ENCODE results near the gene GORASP1. TPM values are rescaled to one million over a fixed set of nuclear protein-coding genes. Genes with fewer than 3 reads are reported as not detected.

GORASP1 gene
- total RNA-seq, 2 donors from 2014 or later, result 47.4 to 48.9 TPM

GRCh38 chr3:39112113-39112512, 4.7 kb upstream of the GORASP1 start:
- no peaks in the 10 kb centered on the region for H3K4me1 ChIP-seq (ENCODE audit: control insufficient read depth, insufficient read depth, low read length)
- no peak overlapping the region for H3K9ac ChIP-seq (ENCODE audit: extremely low read depth, low read length, poor library complexity, severe bottlenecking)
- no peaks in the 10 kb centered on the region for H3K36me3 ChIP-seq (ENCODE audit: control insufficient read depth, insufficient read depth, low read length)
- no peaks in the 10 kb centered on the region for H3K36me3 Mint-ChIP-seq (ENCODE audit: low read depth)
- no peaks in the 10 kb centered on the region for H3K9me3 ChIP-seq (ENCODE audit: control insufficient read depth, low read length)
- no peak overlapping the region for H3K4me3 Mint-ChIP-seq
- H3K9me3 Mint-ChIP-seq, result no peaks in the 10 kb centered on the region
- peaks cover 7% of the 10 kb centered on the region for H3K4me1 Mint-ChIP-seq
- H3K27ac Mint-ChIP-seq, result no peak overlapping the region
- peaks cover 6% of the 10 kb centered on the region for H3K27me3 Mint-ChIP-seq (ENCODE audit: insufficient read depth)
- no peak overlapping the region for H3K4me3 ChIP-seq (ENCODE audit: low read length)
- 85 to 88% methylated on average over 2 to 3 of the region's 3 CpGs for WGBS, 2 experiments (ENCODE audit: insufficient coverage in 1 of 2, insufficient read length in 1 of 2)
- no peak overlapping the region for H3K27ac ChIP-seq (ENCODE audit: low read depth, low read length)
- no peaks in the 10 kb centered on the region for H3K27me3 ChIP-seq (ENCODE audit: control insufficient read depth, insufficient read depth, low read length, poor library complexity, severe bottlenecking)
- DNase-seq, result peak; percentile 31
- TF ChIP-seq, protein P1, sequence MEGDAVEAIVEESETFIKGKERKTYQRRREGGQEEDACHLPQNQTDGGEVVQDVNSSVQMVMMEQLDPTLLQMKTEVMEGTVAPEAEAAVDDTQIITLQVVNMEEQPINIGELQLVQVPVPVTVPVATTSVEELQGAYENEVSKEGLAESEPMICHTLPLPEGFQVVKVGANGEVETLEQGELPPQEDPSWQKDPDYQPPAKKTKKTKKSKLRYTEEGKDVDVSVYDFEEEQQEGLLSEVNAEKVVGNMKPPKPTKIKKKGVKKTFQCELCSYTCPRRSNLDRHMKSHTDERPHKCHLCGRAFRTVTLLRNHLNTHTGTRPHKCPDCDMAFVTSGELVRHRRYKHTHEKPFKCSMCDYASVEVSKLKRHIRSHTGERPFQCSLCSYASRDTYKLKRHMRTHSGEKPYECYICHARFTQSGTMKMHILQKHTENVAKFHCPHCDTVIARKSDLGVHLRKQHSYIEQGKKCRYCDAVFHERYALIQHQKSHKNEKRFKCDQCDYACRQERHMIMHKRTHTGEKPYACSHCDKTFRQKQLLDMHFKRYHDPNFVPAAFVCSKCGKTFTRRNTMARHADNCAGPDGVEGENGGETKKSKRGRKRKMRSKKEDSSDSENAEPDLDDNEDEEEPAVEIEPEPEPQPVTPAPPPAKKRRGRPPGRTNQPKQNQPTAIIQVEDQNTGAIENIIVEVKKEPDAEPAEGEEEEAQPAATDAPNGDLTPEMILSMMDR (conservative IDR thresholded peaks at IDR 0.05), result no peak

GRCh38 chr3:39110041-39110639, 2.7 kb upstream of the GORASP1 start:
- Mint-ChIP-seq H3K4me3 (no peak overlapping the region), H3K9me3 (no peaks in the 10 kb centered on the region), H3K4me1 (peaks cover 16% of the 10 kb centered on the region), H3K27ac (no peak overlapping the region), H3K27me3 (ENCODE audit: insufficient read depth) (peaks cover 6% of the 10 kb centered on the region), H3K36me3 (ENCODE audit: low read depth) (no peaks in the 10 kb centered on the region)
- Histone ChIP-seq H3K4me1 (ENCODE audit: control insufficient read depth, insufficient read depth, low read length) (no peaks in the 10 kb centered on the region), H3K9ac (ENCODE audit: extremely low read depth, low read length, poor library complexity, severe bottlenecking) (no peak overlapping the region), H3K36me3 (ENCODE audit: control insufficient read depth, insufficient read depth, low read length) (no peaks in the 10 kb centered on the region), H3K27ac (ENCODE audit: low read depth, low read length) (no peak overlapping the region), H3K4me3 (ENCODE audit: low read length) (no peak overlapping the region), H3K9me3 (ENCODE audit: control insufficient read depth, low read length) (no peaks in the 10 kb centered on the region), H3K27me3 (ENCODE audit: control insufficient read depth, insufficient read depth, low read length, poor library complexity, severe bottlenecking) (no peaks in the 10 kb centered on the region)
- WGBS, 2 experiments (ENCODE audit: insufficient coverage in 1 of 2, insufficient read length in 1 of 2), result 69% methylated on average over 2 of the region's 2 CpGs; no CpG with 5 or more reads in 1 of the 2 experiments
- TF ChIP-seq, protein P1 (conservative IDR thresholded peaks at IDR 0.05), result peak; percentile 57
- DNase-seq, result peak; percentile 70

GRCh38 chr3:39109086-39109485, 1.7 kb upstream of the GORASP1 start:
- Histone ChIP-seq H3K27ac (ENCODE audit: low read depth, low read length) (no peak overlapping the region), H3K36me3 (ENCODE audit: control insufficient read depth, insufficient read depth, low read length) (no peaks in the 10 kb centered on the region), H3K27me3 (ENCODE audit: control insufficient read depth, insufficient read depth, low read length, poor library complexity, severe bottlenecking) (no peaks in the 10 kb centered on the region), H3K9ac (ENCODE audit: extremely low read depth, low read length, poor library complexity, severe bottlenecking) (no peak overlapping the region), H3K9me3 (ENCODE audit: control insufficient read depth, low read length) (no peaks in the 10 kb centered on the region), H3K4me3 (ENCODE audit: low read length) (no peak overlapping the region), H3K4me1 (ENCODE audit: control insufficient read depth, insufficient read depth, low read length) (no peaks in the 10 kb centered on the region)
- Mint-ChIP-seq H3K36me3 (ENCODE audit: low read depth) (no peaks in the 10 kb centered on the region), H3K4me1 (peaks cover 16% of the 10 kb centered on the region), H3K9me3 (no peaks in the 10 kb centered on the region), H3K27me3 (ENCODE audit: insufficient read depth) (peaks cover 6% of the 10 kb centered on the region), H3K27ac (no peak overlapping the region), H3K4me3 (peak overlapping the region; percentile 96)
- no peak for DNase-seq
- TF ChIP-seq, protein P1 (conservative IDR thresholded peaks at IDR 0.05), result no peak
- WGBS, 2 experiments (ENCODE audit: insufficient coverage in 1 of 2, insufficient read length in 1 of 2), result 94 to 96% methylated on average over 4 to 5 of the region's 5 CpGs
